Neural progenitor cell (in vitro differentiated cells): Measurements from ENCODE around the gene RPS6KA6.

Experiments
- CTCF ChIP-seq: fragments of 200-600 bp; sonication (generic); IDR thresholded peaks from 2 replicates; pipeline ENCODE4 v1.5.1; 2017; ENCODE audit warnings: antibody characterized with exemption, mild to moderate bottlenecking
- EZH2 ChIP-seq: fragments of 200-600 bp; sonication (generic); IDR thresholded peaks from 2 replicates; pipeline ENCODE4 v1.6.1; 2017; ENCODE audit warnings: antibody characterized with exemption, mild to moderate bottlenecking, moderate library complexity

- TF ChIP-seq EZH2, result no peak
- TF ChIP-seq CTCF, result no peak
Measured at GRCh38 chrX:84156821-84157220, 31.2 kb downstream of the RPS6KA6 start.
